D721Med (cell line): Measurements from ENCODE around the gene LURAP1L.

Experiments used
- DNase-seq: peaks from one replicate; pipeline ENCODE4 v3.0.0; 2011; ENCODE audit warnings: low spot score; ENCODE audit not compliant: insufficient read length
- FAIRE-seq: peaks from 2 replicates; lab custom pipeline; 2011; peaks lifted over from hg19 to GRCh38; lab: Jason Lieb, UNC
- CTCF ChIP-seq: IDR thresholded peaks from 2 replicates; pipeline ENCODE4 v1.5.1; 2012; ENCODE audit warnings: mild to moderate bottlenecking, control low read depth; ENCODE audit not compliant: insufficient read depth; ENCODE audit errors: missing control alignments

LURAP1L gene

GRCh38 chr9:12774861-12775678 lies at the start of gene LURAP1L:
Gene LURAP1L, plus strand, starts transcription at chr9:12775020. Its CDS starts 696 bp downstream, at chr9:12775716.
- FAIRE-seq, result no peak
- DNase-seq, result no peak
- TF ChIP-seq CTCF, result peak; percentile 3

- FAIRE-seq (no peak), DNase-seq (no peak)
- TF ChIP-seq CTCF, result no peak
Observed at GRCh38 chr9:12726795-12727194, 48.0 kb upstream of the LURAP1L start.

GRCh38 chr9:12730198-12730597 lies 44.6 kb upstream of the LURAP1L start:
- DNase-seq (no peak), FAIRE-seq (no peak)
- no peak for TF ChIP-seq CTCF

- FAIRE-seq, result no peak
- no peak for DNase-seq
- no peak for TF ChIP-seq CTCF
Observed at GRCh38 chr9:12730927-12731326, 43.9 kb upstream of the LURAP1L start.

GRCh38 chr9:12732971-12733370 lies 41.8 kb upstream of the LURAP1L start:
- TF ChIP-seq CTCF, result no peak
- no peak for DNase-seq
- no peak for FAIRE-seq

- FAIRE-seq (no peak), DNase-seq (no peak)
- no peak for TF ChIP-seq CTCF
Observed at GRCh38 chr9:12735665-12736064, 39.2 kb upstream of the LURAP1L start.

- no peak for TF ChIP-seq CTCF
- peak; percentile 96 for FAIRE-seq
- no peak for DNase-seq
Observed at GRCh38 chr9:12737871-12738270, 36.9 kb upstream of the LURAP1L start.
